ENCODE data around the gene AHRR.

Gene AHRR

GRCh38 chr5:348726-349125, 27.2 kb downstream of the AHRR start:
- Histone ChIP-seq H3K27ac (ENCODE audit: low read depth, low read length, severe bottlenecking) (no peak overlapping the region), H3K4me1 (ENCODE audit: control insufficient read depth, insufficient read depth, low read length, poor library complexity, severe bottlenecking) (peaks cover 4% of the 10 kb centered on the region), H3K36me3 (ENCODE audit: control insufficient read depth, insufficient read depth, low read length) (no peaks in the 10 kb centered on the region), H3K9me3 (ENCODE audit: control insufficient read depth, low read length) (no peaks in the 10 kb centered on the region), H3K4me3 (ENCODE audit: extremely low read depth, insufficient read depth, low read length, poor library complexity, severe bottlenecking) (no peak overlapping the region)
- WGBS, 2 experiments (ENCODE audit: insufficient coverage in 2 of 2): 83 to 92% methylated on average over 2 to 4 of the region's 5 CpGs

- WGBS, 2 experiments (ENCODE audit: insufficient coverage in 2 of 2): 56 to 64% methylated on average over 7 of the region's 9 CpGs
- H3K27ac ChIP-seq (ENCODE audit: low read depth, low read length, severe bottlenecking): no peak overlapping the region
- H3K4me1 ChIP-seq (ENCODE audit: control insufficient read depth, insufficient read depth, low read length, poor library complexity, severe bottlenecking): peaks cover 4% of the 10 kb centered on the region
- no peak overlapping the region for H3K4me3 ChIP-seq (ENCODE audit: extremely low read depth, insufficient read depth, low read length, poor library complexity, severe bottlenecking)
- H3K36me3 ChIP-seq (ENCODE audit: control insufficient read depth, insufficient read depth, low read length): no peaks in the 10 kb centered on the region
- H3K9me3 ChIP-seq (ENCODE audit: control insufficient read depth, low read length): no peaks in the 10 kb centered on the region
Observed at GRCh38 chr5:350355-350754, 28.8 kb downstream of the AHRR start.

GRCh38 chr5:351084-351920, 29.8 kb downstream of the AHRR start:
- H3K4me1 ChIP-seq (ENCODE audit: control insufficient read depth, insufficient read depth, low read length, poor library complexity, severe bottlenecking): no peaks in the 10 kb centered on the region
- H3K36me3 ChIP-seq (ENCODE audit: control insufficient read depth, insufficient read depth, low read length): no peaks in the 10 kb centered on the region
- no peaks in the 10 kb centered on the region for H3K9me3 ChIP-seq (ENCODE audit: control insufficient read depth, low read length)
- H3K27ac ChIP-seq (ENCODE audit: low read depth, low read length, severe bottlenecking): no peak overlapping the region
- 94 to 96% methylated on average over 14 to 16 of the region's 19 CpGs for WGBS, 2 experiments (ENCODE audit: insufficient coverage in 2 of 2)
- H3K4me3 ChIP-seq (ENCODE audit: extremely low read depth, insufficient read depth, low read length, poor library complexity, severe bottlenecking): no peak overlapping the region

GRCh38 chr5:351921-352245, 30.4 kb downstream of the AHRR start:
- Histone ChIP-seq H3K4me1 (ENCODE audit: control insufficient read depth, insufficient read depth, low read length, poor library complexity, severe bottlenecking) (no peaks in the 10 kb centered on the region), H3K4me3 (ENCODE audit: extremely low read depth, insufficient read depth, low read length, poor library complexity, severe bottlenecking) (no peak overlapping the region), H3K27ac (ENCODE audit: low read depth, low read length, severe bottlenecking) (no peak overlapping the region), H3K36me3 (ENCODE audit: control insufficient read depth, insufficient read depth, low read length) (no peaks in the 10 kb centered on the region), H3K9me3 (ENCODE audit: control insufficient read depth, low read length) (no peaks in the 10 kb centered on the region)
- 95 to 100% methylated on average over 1 to 2 of the region's 4 CpGs for WGBS, 2 experiments (ENCODE audit: insufficient coverage in 2 of 2)

GRCh38 chr5:352639-353611, 31.4 kb downstream of the AHRR start:
- Histone ChIP-seq H3K9me3 (ENCODE audit: control insufficient read depth, low read length) (no peaks in the 10 kb centered on the region), H3K27ac (ENCODE audit: low read depth, low read length, severe bottlenecking) (no peak overlapping the region), H3K36me3 (ENCODE audit: control insufficient read depth, insufficient read depth, low read length) (no peaks in the 10 kb centered on the region), H3K4me1 (ENCODE audit: control insufficient read depth, insufficient read depth, low read length, poor library complexity, severe bottlenecking) (no peaks in the 10 kb centered on the region), H3K4me3 (ENCODE audit: extremely low read depth, insufficient read depth, low read length, poor library complexity, severe bottlenecking) (no peak overlapping the region)
- WGBS, 2 experiments (ENCODE audit: insufficient coverage in 2 of 2): 85 to 96% methylated on average over 5 to 7 of the region's 22 CpGs

GRCh38 chr5:353612-354580, 32.4 kb downstream of the AHRR start:
- Histone ChIP-seq H3K9me3 (ENCODE audit: control insufficient read depth, low read length) (no peaks in the 10 kb centered on the region), H3K36me3 (ENCODE audit: control insufficient read depth, insufficient read depth, low read length) (no peaks in the 10 kb centered on the region), H3K4me3 (ENCODE audit: extremely low read depth, insufficient read depth, low read length, poor library complexity, severe bottlenecking) (no peak overlapping the region), H3K4me1 (ENCODE audit: control insufficient read depth, insufficient read depth, low read length, poor library complexity, severe bottlenecking) (no peaks in the 10 kb centered on the region), H3K27ac (ENCODE audit: low read depth, low read length, severe bottlenecking) (no peak overlapping the region)
- WGBS, 2 experiments (ENCODE audit: insufficient coverage in 2 of 2): 92 to 94% methylated on average over 26 of the region's 30 CpGs

- Histone ChIP-seq H3K4me3 (ENCODE audit: extremely low read depth, insufficient read depth, low read length, poor library complexity, severe bottlenecking) (no peak overlapping the region), H3K9me3 (ENCODE audit: control insufficient read depth, low read length) (no peaks in the 10 kb centered on the region), H3K36me3 (ENCODE audit: control insufficient read depth, insufficient read depth, low read length) (no peaks in the 10 kb centered on the region), H3K4me1 (ENCODE audit: control insufficient read depth, insufficient read depth, low read length, poor library complexity, severe bottlenecking) (no peaks in the 10 kb centered on the region), H3K27ac (ENCODE audit: low read depth, low read length, severe bottlenecking) (no peak overlapping the region)
- 88 to 91% methylated on average over 18 to 23 of the region's 23 CpGs for WGBS, 2 experiments (ENCODE audit: insufficient coverage in 2 of 2)
Observed at GRCh38 chr5:354581-355378, 33.3 kb downstream of the AHRR start.

GRCh38 chr5:355379-355935, 33.9 kb downstream of the AHRR start:
- 92 to 93% methylated on average over 17 to 18 of the region's 19 CpGs for WGBS, 2 experiments (ENCODE audit: insufficient coverage in 2 of 2)
- no peak overlapping the region for H3K27ac ChIP-seq (ENCODE audit: low read depth, low read length, severe bottlenecking)

GRCh38 chr5:355958-356357, 34.4 kb downstream of the AHRR start:
- Histone ChIP-seq H3K4me3 (ENCODE audit: extremely low read depth, insufficient read depth, low read length, poor library complexity, severe bottlenecking) (no peak overlapping the region), H3K36me3 (ENCODE audit: control insufficient read depth, insufficient read depth, low read length) (no peaks in the 10 kb centered on the region), H3K27ac (ENCODE audit: low read depth, low read length, severe bottlenecking) (no peak overlapping the region), H3K4me1 (ENCODE audit: control insufficient read depth, insufficient read depth, low read length, poor library complexity, severe bottlenecking) (no peaks in the 10 kb centered on the region), H3K9me3 (ENCODE audit: control insufficient read depth, low read length) (no peaks in the 10 kb centered on the region)
- WGBS, 2 experiments (ENCODE audit: insufficient coverage in 2 of 2): 78 to 100% methylated on average over 3 to 4 of the region's 4 CpGs

More at GRCh38 chr5:355379-355935, 33.9 kb downstream of the AHRR start:
- Histone ChIP-seq H3K4me1 (ENCODE audit: control insufficient read depth, insufficient read depth, low read length, poor library complexity, severe bottlenecking) (no peaks in the 10 kb centered on the region), H3K4me3 (ENCODE audit: extremely low read depth, insufficient read depth, low read length, poor library complexity, severe bottlenecking) (no peak overlapping the region), H3K9me3 (ENCODE audit: control insufficient read depth, low read length) (no peaks in the 10 kb centered on the region), H3K36me3 (ENCODE audit: control insufficient read depth, insufficient read depth, low read length) (no peaks in the 10 kb centered on the region)
